Transverse colon (tissue), 4 donors: ENCODE results near the gene ADK.

Experiments used
- EP300 ChIP-seq: sonication (generic); formaldehyde crosslinking; IDR thresholded peaks from one replicate; pipeline ENCODE4 v1.6.1; 2017; ENCODE audit warnings: antibody characterized with exemption, low read depth
- POLR2A ChIP-seq: fragments of 450-650 bp; IDR thresholded peaks from one replicate; pipeline ENCODE4 v1.6.1; 2016; ENCODE audit warnings: antibody characterized with exemption, mild to moderate bottlenecking, moderate library complexity
- POLR2AphosphoS5 ChIP-seq, 3 donors: sonication (generic); formaldehyde crosslinking; IDR thresholded peaks; one replicate each; pipeline ENCODE4 v1.6.1; 2016; ENCODE audit warnings: antibody characterized with exemption in 3 of 3
- TF ChIP-seq, protein P1 (sequence below), 5 experiments: fragments of 200-600 bp in 3 of 5; fragments of 450-650 bp in 2 of 5; sonication (generic) in 3 of 5; IDR thresholded peaks; 1 replicate in 2 of 5; 2 replicates in 3 of 5; pipeline ENCODE4 v1.5.1; 2016 to 2017; ENCODE audit warnings: antibody characterized with exemption in 5 of 5, inconsistent platforms in 3 of 5, mild to moderate bottlenecking in 2 of 5, moderate library complexity in 1 of 5

DNA sequence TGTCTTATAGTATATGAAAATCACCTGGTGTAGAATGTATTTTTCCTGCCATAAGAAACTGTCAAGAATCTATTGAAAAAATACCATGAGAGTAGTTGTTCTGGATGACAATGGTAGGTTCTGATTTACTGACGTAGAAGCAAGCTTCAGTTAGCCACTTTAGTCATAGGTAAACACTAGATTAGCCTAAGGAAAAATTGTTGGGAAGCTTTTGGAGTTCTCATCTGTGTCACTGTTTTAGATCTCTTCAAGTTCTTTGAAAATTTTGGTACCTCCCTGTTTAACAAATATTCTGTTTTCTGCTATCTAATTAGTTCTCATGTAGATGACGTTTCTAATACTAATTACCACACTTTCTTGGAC lies 131.8 kb downstream of the ADK start:
- no peak for TF ChIP-seq POLR2A
- TF ChIP-seq, protein P1, sequence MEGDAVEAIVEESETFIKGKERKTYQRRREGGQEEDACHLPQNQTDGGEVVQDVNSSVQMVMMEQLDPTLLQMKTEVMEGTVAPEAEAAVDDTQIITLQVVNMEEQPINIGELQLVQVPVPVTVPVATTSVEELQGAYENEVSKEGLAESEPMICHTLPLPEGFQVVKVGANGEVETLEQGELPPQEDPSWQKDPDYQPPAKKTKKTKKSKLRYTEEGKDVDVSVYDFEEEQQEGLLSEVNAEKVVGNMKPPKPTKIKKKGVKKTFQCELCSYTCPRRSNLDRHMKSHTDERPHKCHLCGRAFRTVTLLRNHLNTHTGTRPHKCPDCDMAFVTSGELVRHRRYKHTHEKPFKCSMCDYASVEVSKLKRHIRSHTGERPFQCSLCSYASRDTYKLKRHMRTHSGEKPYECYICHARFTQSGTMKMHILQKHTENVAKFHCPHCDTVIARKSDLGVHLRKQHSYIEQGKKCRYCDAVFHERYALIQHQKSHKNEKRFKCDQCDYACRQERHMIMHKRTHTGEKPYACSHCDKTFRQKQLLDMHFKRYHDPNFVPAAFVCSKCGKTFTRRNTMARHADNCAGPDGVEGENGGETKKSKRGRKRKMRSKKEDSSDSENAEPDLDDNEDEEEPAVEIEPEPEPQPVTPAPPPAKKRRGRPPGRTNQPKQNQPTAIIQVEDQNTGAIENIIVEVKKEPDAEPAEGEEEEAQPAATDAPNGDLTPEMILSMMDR (IDR thresholded peaks at IDR 0.05): no peak
- TF ChIP-seq POLR2AphosphoS5 (IDR thresholded peaks at IDR 0.05): no peak
- TF ChIP-seq EP300: no peak
